Endothelial cell of umbilical vein (primary cell): ENCODE results near the gene MEX3C. TPM values are rescaled to one million over a fixed set of nuclear protein-coding genes. Genes with fewer than 3 reads are reported as not detected.

Source experiments
- BruUV-seq: library from RNA; stranded (reverse); fragments of 400-500 nt; replicated peaks from 2 replicates; lab custom pipeline; 2021; lab: Mats Ljungman, UMichigan
- CTCF ChIA-PET: fragments of 300-600, 350-600 bp; sonication (Branson Sonifier 250); formaldehyde crosslinking; loops from one replicate; lab custom pipeline; 2021; ENCODE audit warnings: antibody characterized with exemption, inconsistent platforms; lab: Charles Lee
- POLR2A ChIA-PET: fragments of 300-600, 350-600 bp; sonication (Branson Sonifier 250); formaldehyde crosslinking; loops from one replicate; lab custom pipeline; 2021; ENCODE audit warnings: antibody characterized with exemption, inconsistent platforms; lab: Charles Lee
- DNase-seq: peaks from one replicate; pipeline ENCODE4 v3.0.0-alpha.2; 2011; ENCODE audit warnings: low read depth, low spot score
- FAIRE-seq: peaks from 2 replicates; lab custom pipeline; 2011; peaks lifted over from hg19 to GRCh38; lab: Jason Lieb, UNC
- H2AFZ ChIP-seq: 2 replicates; pipeline ENCODE4 v1.6.0; 2012; ENCODE audit warnings: low read depth, low read length, control low read depth, inconsistent platforms
- H3K27ac ChIP-seq: 2 replicates; pipeline ENCODE4 v1.5.1; 2011; ENCODE audit warnings: low read depth, mild to moderate bottlenecking, control low read depth, low read length, moderate library complexity; ENCODE audit not compliant: insufficient read depth
- H3K27me3 ChIP-seq, 2 experiments: 2 replicates each; pipeline versions ENCODE4 v1.6.0 to v1.6.1; 2011; ENCODE audit warnings: low read length in 2 of 2, mixed read lengths in 1 of 2; ENCODE audit not compliant: control insufficient read depth in 2 of 2, insufficient read depth in 2 of 2
- H3K36me3 ChIP-seq, 2 experiments: 2 replicates in 1 of 2; 3 replicates in 1 of 2; pipeline ENCODE4 v1.5.1; 2011; ENCODE audit warnings: low read length in 2 of 2, mild to moderate bottlenecking in 1 of 2, moderate library complexity in 1 of 2; ENCODE audit not compliant: control insufficient read depth in 2 of 2, insufficient read depth in 2 of 2; ENCODE audit errors: extremely low read depth in 1 of 2
- H3K4me1 ChIP-seq: 3 replicates; pipeline ENCODE4 v1.5.1; 2011; ENCODE audit warnings: mild to moderate bottlenecking, low read length; ENCODE audit not compliant: control insufficient read depth, insufficient read depth; ENCODE audit errors: extremely low read depth
- H3K4me2 ChIP-seq: 2 replicates; pipeline ENCODE4 v1.6.1; 2011; ENCODE audit warnings: low read length, control low read depth, mixed read lengths; ENCODE audit not compliant: insufficient read depth
- H3K4me3 ChIP-seq, 3 experiments: fragments of 200-600 bp in 1 of 3; sonication (generic), shearing (Covaris generic) in 1 of 3; replicated peaks in 1 of 3; 2 replicates each; pipeline ENCODE4 v1.5.1; 2011 to 2016; ENCODE audit warnings: control low read depth in 3 of 3, low read length in 3 of 3, mild to moderate bottlenecking in 2 of 3, inconsistent platforms in 1 of 3, low read depth in 1 of 3, moderate library complexity in 1 of 3; ENCODE audit not compliant: insufficient read depth in 1 of 3
- H3K79me2 ChIP-seq: 2 replicates; pipeline ENCODE4 v1.6.0; 2012; ENCODE audit warnings: low read length, inconsistent platforms; ENCODE audit not compliant: control insufficient read depth, insufficient read depth
- H3K9ac ChIP-seq: replicated peaks from 2 replicates; pipeline ENCODE3; 2011; ENCODE audit warnings: low read length, control low read depth; ENCODE audit not compliant: insufficient read depth; ENCODE audit errors: extremely low read depth
- H3K9me1 ChIP-seq: replicated peaks from 3 replicates; pipeline ENCODE4 v1.6.0; 2011; ENCODE audit warnings: mild to moderate bottlenecking, low read length; ENCODE audit not compliant: control insufficient read depth, insufficient read depth; ENCODE audit errors: extremely low read depth
- H3K9me3 ChIP-seq: replicated peaks from 2 replicates; pipeline ENCODE4 v1.5.1; 2012; ENCODE audit warnings: low read length, inconsistent platforms; ENCODE audit not compliant: control insufficient read depth, insufficient read depth
- H4K20me1 ChIP-seq: replicated peaks from 2 replicates; pipeline ENCODE3; 2011; ENCODE audit warnings: mild to moderate bottlenecking, low read length; ENCODE audit not compliant: control insufficient read depth, insufficient read depth; ENCODE audit errors: extremely low read depth
- CTCF ChIP-seq, 2 donors: IDR thresholded peaks; 1 replicate in 1 of 2; 2 replicates in 1 of 2; pipeline ENCODE4 v1.5.1; 2011; ENCODE audit warnings: low read length in 2 of 2, mild to moderate bottlenecking in 2 of 2, moderate library complexity in 2 of 2, control low read depth in 1 of 2, inconsistent platforms in 1 of 2, low read depth in 1 of 2; ENCODE audit not compliant: insufficient read depth in 1 of 2; ENCODE audit errors: extremely low read depth in 1 of 2
- EZH2 ChIP-seq: IDR thresholded peaks from 2 replicates; pipeline ENCODE4 v1.6.1; 2012; ENCODE audit warnings: borderline replicate concordance, low read depth, mild to moderate bottlenecking, moderate library complexity, low read length, inconsistent platforms; ENCODE audit not compliant: severe bottlenecking
- FOS ChIP-seq: IDR thresholded peaks from 2 replicates; pipeline ENCODE4 v1.6.1; 2011; ENCODE audit warnings: mild to moderate bottlenecking, low read length, moderate library complexity, borderline replicate concordance; ENCODE audit not compliant: insufficient read depth
- GATA2 ChIP-seq: IDR thresholded peaks from 2 replicates; pipeline ENCODE4 v1.7.0; 2011; ENCODE audit warnings: low read depth, mild to moderate bottlenecking, moderate library complexity, mixed read lengths, low read length; ENCODE audit not compliant: insufficient read length, insufficient read depth
- JUN ChIP-seq: IDR thresholded peaks from 2 replicates; pipeline ENCODE4 v1.6.1; 2011; ENCODE audit warnings: borderline replicate concordance, low read depth; ENCODE audit not compliant: insufficient read length, insufficient read depth
- MAX ChIP-seq: IDR thresholded peaks from 2 replicates; pipeline ENCODE4 v1.6.1; 2011; ENCODE audit not compliant: insufficient read depth, insufficient read length
- MYC ChIP-seq: IDR thresholded peaks from one replicate; pipeline ENCODE4 v1.6.1; 2011; ENCODE audit warnings: mild to moderate bottlenecking, low read depth, low read length
- POLR2A ChIP-seq: IDR thresholded peaks from 2 replicates; pipeline ENCODE4 v1.6.1; 2012; ENCODE audit warnings: low read depth, mild to moderate bottlenecking, control low read depth, low read length
- POLR2AphosphoS5 ChIP-seq: IDR thresholded peaks from 2 replicates; pipeline ENCODE4 v1.6.1; 2012; ENCODE audit warnings: low read depth, mild to moderate bottlenecking, control low read depth, low read length, moderate library complexity; ENCODE audit not compliant: insufficient read depth
- dilution Hi-C: fragments of 300-500 bp; cut with MboI; formaldehyde crosslinking; loops from one replicate; pipeline ENCODE4 v1.15.0; 2019; ENCODE audit warnings: low sequenced_read_pairs; ENCODE audit not compliant: extremely low pct_ligation_motif_present
- intact Hi-C: fragments of 100-400 bp; cut with micrococcal nuclease; formaldehyde crosslinking; loops from one replicate; pipeline ENCODE4 v1.10.0; 2022
- polyA plus RNA-seq, 4 experiments: library from polyadenylated mRNA; depleted of rRNA in 3 of 4; stranded (reverse) in 3 of 4; unstranded in 1 of 4; fragments of >200 nt; gene quantifications; 2 replicates each; pipeline versions ENCODE4 v1.2.1 to v1.2.3, GENCODE V29; 2011 to 2012; ENCODE audit warnings: missing spikeins in 1 of 4
- total RNA-seq: library from RNA; stranded (reverse); gene quantifications from 2 replicates; pipeline ENCODE4 v1.2.3, GENCODE V29; 2021

Gene MEX3C
- total and polyA plus RNA-seq, 2 donors (not counting 3 experiments of a cell fraction or from before 2014, with no cell fraction given) = 23.4 to 45.7 TPM

- H2AFZ ChIP-seq = no peak overlapping the region
- intact Hi-C loops = no loop called here
- no peak overlapping the region for H3K4me3 ChIP-seq
- BruUV-seq = no TSS peak
- FAIRE-seq (no peak), DNase-seq (no peak)
- ChIA-PET POLR2A (no interaction called here), CTCF (interaction anchor here (1.3 kb wide), 1 partner anchor 10 kb away, joined by 3 read pairs; no protein-coding TSS in a partner anchor)
- no peaks in the 10 kb centered on the region for H3K27me3 ChIP-seq
- dilution Hi-C loops = no loop called here
- H3K9ac ChIP-seq = no peak overlapping the region
- H3K36me3 ChIP-seq = peaks cover 0 to 3% of the 10 kb centered on the region in 2 experiments
- H3K27ac ChIP-seq = no peak overlapping the region
- TF ChIP-seq EZH2 (no peak), CTCF (IDR thresholded peaks at IDR 0.05; ENCODE audit: extremely low read depth in 1 of 2, insufficient read depth in 1 of 2, low read depth in 1 of 2, low read length in 2 of 2) (no peak), MYC (no peak), JUN (no peak), MAX (no peak), POLR2AphosphoS5 (no peak), GATA2 (no peak), POLR2A (no peak), FOS (no peak)
- H3K9me3 ChIP-seq = no peaks in the 10 kb centered on the region
- H3K79me2 ChIP-seq = peaks cover 12% of the 10 kb centered on the region
- no peaks in the 10 kb centered on the region for H3K4me1 ChIP-seq
- H3K9me1 ChIP-seq = no peaks in the 10 kb centered on the region
- H3K4me2 ChIP-seq = no peak overlapping the region
- H4K20me1 ChIP-seq = peaks cover 10% of the 10 kb centered on the region
Observed at GRCh38 chr18:51170664-51171063, 26.8 kb downstream of the MEX3C start.
